HuH-7.5 (cell line): Measurements from ENCODE around the gene SNUPN.
"Not testable (repeated sequence)": the region's sequence is repeated elsewhere in the genome, so short reads cannot be mapped to it uniquely, and the experiment has no call there.

Experiments
- DNase-seq: peaks from one replicate; pipeline ENCODE4 v3.0.0; 2011; ENCODE audit warnings: low spot score

SNUPN gene

DNA sequence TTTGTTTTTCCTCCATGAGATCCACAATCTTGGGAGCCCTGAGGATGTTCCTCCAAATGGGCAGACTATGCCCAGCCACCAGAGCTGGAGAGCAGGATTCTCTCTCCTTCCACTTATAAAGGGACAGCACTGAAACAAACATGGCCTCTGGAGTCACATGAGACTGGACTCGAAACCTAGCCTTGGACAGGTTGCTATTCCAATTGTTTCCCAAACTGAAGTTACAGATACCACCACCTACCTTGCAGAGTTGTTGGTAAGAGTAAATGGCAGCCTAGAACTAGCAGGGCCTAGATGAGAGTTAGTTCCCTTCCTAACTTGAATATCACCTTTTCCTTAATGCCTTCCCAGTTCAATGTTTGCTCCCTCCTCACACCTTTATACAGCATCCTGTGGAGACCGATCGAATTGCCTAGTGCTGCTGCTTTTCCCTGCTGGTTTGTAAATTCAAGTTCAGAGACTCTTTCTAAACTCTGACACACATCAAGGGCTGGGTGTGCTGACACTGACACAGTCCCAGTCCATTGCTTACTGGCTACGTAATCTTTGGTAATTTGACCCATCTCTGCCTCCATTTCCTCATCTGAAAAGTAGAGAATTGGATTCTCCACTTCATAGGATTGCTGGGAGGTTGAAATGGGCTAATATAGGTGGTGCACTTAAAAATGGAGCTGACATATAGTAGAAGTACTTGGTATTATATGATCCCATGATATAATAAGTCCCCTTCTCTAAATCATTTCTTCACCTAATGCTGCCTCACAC lies 11.9 kb upstream of the SNUPN start:
- no peak for DNase-seq

DNA sequence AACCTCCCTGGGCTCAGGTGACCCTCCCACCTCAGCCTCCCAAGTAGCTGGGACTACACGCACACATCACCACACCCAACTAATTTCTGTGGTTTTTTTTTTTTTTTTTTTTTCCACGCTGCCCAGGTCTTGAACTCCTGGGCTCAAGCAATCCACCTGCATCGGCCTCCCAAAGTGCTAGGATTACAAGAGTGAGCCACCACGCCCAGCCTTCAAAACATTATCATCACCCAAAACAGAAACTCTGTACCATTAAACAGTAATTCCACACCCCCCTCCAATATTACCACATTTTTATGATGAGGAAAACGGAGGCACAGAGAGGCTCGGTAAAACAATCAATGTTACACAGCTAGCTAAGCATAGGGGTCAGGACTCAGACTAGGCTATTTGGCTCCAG lies 10.5 kb upstream of the SNUPN start:
- DNase-seq, result no peak

GRCh38 chr15:75633922-75634321 lies 8.4 kb upstream of the SNUPN start:
- not testable (repeated sequence) for DNase-seq

DNA sequence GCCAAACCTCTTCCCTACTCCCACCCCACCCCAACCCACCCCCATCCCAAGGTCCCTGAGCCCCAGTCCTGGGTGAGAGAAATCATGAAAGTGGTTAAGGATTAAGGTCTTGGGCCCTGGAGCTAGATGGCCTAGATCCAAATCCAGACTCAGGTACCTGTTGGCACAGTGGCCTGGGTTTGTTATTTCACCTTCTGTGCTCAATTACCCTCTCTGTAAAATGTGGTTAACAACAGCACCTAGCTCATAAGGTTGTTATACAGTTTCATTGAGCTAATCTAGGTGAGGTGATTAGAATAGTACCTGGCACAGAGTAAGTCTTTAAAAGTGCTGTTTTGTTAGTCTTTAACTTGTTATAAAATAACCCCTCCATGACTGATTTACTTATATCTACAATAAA lies 6.4 kb upstream of the SNUPN start:
- no peak for DNase-seq

DNA sequence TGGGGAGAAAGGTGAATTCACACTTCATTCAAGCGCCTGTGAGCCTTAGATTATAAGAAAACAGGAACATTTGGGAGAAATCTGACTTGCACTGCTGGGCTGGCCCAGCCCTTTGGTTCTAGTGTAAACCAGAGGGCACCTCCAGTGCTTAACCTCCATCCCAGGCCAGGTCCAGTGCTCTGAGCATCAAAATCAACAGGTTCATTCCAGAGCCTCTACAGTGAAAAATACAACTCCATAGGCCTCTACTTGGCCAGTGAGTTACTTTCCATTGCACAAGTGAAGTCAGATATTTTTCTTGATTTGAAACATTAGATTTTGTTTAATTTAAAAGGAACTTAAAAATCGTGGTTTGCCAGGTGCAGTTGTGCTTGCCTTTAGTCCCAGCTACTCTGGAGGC lies 3.0 kb downstream of the SNUPN start:
- no peak for DNase-seq

DNA sequence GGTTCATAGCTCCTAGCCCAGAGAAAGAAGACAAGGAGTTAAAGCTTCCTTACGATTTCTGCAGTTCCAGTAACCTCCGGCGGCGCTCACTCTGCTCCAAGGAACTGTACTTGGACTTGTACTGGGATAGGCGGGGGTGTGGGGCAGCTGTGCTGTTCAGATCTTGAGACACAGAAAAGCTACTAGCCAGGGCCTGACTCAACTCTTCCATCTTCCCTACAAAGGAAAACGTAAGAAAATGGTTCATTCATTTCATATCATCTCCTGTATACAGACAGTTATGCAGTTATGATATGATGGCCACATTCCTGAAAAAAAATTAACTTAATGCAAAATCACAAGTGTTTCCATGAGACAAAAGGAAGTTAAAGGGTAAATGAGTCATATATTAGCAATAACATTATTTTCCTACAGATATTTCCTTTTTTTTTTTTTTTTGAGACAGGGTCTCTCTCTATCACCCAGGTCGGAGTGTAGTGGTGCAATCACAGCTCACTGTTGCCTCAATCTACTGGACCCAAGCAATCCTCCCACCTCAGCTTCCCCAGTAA lies 4.6 kb downstream of the SNUPN start:
- no peak for DNase-seq

- no peak for DNase-seq
Measured at GRCh38 chr15:75620058-75620820, 5.3 kb downstream of the SNUPN start.

GRCh38 chr15:75616766-75617165 lies 8.8 kb downstream of the SNUPN start:
- no peak for DNase-seq

- DNase-seq, result no peak
Measured at GRCh38 chr15:75606711-75607699, 18.5 kb downstream of the SNUPN start.

- DNase-seq, result no peak
Measured at GRCh38 chr15:75606026-75606425, 19.5 kb downstream of the SNUPN start.

- no peak for DNase-seq
Measured at GRCh38 chr15:75599401-75599800, 26.1 kb downstream of the SNUPN start.

DNA sequence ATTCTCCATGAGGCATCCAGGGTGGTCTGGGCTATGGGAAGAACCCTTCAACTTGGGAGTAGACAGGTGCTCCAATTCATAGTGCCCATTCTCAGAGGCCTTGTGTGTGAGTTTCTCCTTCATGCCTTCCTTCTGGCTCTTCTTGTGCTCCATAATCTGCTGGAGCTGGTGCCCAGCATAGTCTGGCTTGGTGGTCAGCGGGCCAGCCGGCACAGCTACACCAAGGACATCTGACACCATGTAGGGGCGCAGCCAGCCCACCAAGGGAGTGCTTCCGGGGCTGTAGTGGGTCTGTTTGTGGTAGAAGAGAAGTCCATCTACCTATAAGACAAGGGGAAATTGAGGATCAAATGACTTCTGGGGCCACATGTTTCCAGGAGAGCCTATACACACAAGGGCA lies 27.2 kb downstream of the SNUPN start:
- DNase-seq, result no peak

- DNase-seq, result no peak
Measured at GRCh38 chr15:75597667-75598341, 27.7 kb downstream of the SNUPN start.

- DNase-seq, result no peak
Measured at GRCh38 chr15:75596703-75597345, 28.7 kb downstream of the SNUPN start.

GRCh38 chr15:75594276-75594675 lies 31.2 kb downstream of the SNUPN start:
- DNase-seq, result no peak

- no peak for DNase-seq
Measured at GRCh38 chr15:75591655-75592364, 33.7 kb downstream of the SNUPN start.

GRCh38 chr15:75590239-75590638 lies 35.3 kb downstream of the SNUPN start:
- DNase-seq, result no peak

- no peak for DNase-seq
Measured at GRCh38 chr15:75589071-75589470, 36.5 kb downstream of the SNUPN start.

DNA sequence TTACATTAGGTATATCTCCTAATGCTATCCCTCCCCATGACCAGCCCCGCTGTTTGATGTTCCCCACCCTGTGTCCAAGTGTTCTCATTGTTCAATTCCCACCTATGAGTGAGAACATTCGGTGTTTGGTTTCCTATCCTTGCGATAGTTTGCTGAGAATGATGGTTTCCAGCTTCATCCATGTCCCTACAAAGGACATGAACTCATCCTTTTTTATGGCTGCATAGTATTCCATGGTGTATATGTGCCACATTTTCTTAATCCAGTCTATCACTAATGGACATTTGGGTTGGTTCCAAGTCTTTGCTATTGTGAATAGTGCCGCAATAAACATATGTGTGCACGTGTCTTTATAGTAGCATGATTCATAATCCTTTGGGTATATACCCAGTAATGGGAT lies 39.1 kb downstream of the SNUPN start:
- not testable (repeated sequence) for DNase-seq

DNA sequence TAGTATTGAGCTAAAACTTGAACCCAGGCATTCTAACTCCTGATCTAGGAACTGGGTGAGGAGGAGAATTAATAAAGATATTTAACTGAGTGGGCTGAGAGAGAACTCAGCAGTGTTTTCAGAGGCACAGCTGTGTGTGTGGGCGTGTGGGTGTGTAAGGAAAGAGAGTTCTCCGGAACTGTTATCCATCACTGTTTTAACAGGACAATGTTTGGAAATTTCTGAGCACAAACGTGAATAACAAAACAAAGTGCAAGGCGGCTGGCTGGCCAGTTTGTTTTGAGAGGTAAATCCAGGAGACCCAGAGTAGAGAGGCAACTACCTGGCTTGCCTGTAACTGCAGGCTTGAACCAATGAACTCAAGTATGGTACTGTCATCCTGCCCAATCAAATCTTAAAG lies 41.4 kb downstream of the SNUPN start:
- DNase-seq, result no peak
